Left lobe of liver (tissue), 2 donors: ENCODE measurements around the gene NOP14. TPM values are rescaled to one million over a fixed set of nuclear protein-coding genes. Genes with fewer than 3 reads are reported as not detected.
"Not testable (repeated sequence)": the region's sequence is repeated elsewhere in the genome, so short reads cannot be mapped to it uniquely, and the experiment has no call there.

Source experiments
- ATAC-seq: fragments of 200-7000 bp; cut with Tn5 transposase; one replicate; pipeline ENCODE4 v1.9.1; 2020; ENCODE audit warnings: mild to moderate bottlenecking, moderate library complexity
- DNase-seq: peaks from one replicate; pipeline ENCODE4 v3.0.0-alpha.2; 2020; ENCODE audit warnings: low spot score
- total RNA-seq: library from RNA; stranded (reverse); gene quantifications from one replicate; pipeline ENCODE4 v1.2.1, GENCODE V29; 2021
- donor health status: DM: no; HTN: no; CAD: no; lungs with moderate emphysema.
- donor health status: DM: no; HTN: yes; CAD: no.

NOP14 gene
- total RNA-seq, 1 donor from 2014 or later = 18.7 TPM

DNA sequence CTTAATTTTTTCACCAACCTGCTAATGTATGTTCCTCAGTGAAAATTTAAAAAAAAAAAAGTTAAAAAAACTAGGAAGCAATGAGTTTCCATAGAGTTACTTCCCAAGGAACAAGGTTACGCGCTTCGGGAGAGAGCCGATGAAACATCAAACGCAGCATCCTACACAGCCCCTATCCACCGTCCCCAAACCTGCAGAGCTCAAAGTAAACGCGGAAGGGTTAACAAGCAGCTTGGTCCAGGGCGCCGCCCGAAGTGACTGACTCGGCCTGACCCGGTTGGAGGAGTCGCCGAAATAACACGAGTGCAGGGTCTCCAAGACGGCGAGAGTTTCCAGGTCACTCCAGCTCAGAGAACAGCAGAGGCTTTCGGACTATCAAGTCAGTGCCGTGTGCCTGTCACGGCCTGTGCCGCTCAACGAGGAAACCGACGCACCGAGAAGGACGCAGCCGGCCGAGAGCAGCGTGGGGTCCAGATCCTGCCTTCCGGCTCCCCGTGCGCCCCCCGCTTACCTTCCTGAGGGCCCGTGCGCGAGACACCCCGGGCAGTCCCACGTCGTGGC, 512 bp downstream of the NOP14 start:
- no peak for DNase-seq

GRCh38 chr4:2961811-2962441, 1.3 kb downstream of the NOP14 start:
- ATAC-seq (peak; percentile 10), DNase-seq (no peak)

More for the DNA sequence above, 512 bp downstream of the NOP14 start:
- peak; percentile 44 for ATAC-seq

- no peak for DNase-seq
- ATAC-seq = no peak
Observed at GRCh38 chr4:2961421-2961810, 1.8 kb downstream of the NOP14 start.

DNA sequence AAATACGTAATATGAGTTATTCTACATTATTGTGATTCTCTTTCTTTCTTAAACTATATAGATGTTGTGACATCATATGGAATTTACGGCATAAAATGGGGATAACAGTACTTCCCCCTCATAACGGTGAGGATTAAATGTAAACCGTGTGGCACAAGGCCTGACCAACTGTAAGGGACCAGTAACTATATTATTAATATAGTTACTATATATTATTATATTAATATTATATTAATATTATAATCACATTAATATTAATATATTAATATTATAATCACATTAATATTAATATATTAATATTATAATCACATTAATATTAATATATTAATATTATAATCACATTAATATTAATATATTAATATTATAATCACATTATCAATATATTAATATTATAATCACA, 2.8 kb downstream of the NOP14 start:
- not testable (repeated sequence) for ATAC-seq, DNase-seq

DNA sequence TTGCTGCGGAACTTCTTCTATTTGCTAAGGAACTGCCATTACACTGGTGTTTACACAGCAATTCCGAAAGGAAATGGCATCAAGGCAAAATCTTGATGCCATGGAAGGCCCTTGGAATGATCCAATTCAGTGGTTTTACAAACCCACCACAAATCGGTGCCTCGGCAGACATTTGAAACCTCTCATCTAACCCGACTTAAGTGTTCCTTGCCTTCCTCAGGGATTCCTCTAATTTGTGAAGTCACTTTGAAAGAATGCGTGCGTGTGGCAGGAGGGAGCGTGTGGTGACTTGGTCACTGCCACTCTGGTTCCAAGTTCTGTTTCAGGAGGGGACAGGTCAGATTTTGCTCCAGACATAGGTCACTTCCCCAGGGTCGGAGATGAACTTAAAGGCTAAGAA, 4.8 kb downstream of the NOP14 start:
- ATAC-seq (no peak), DNase-seq (no peak)

- DNase-seq = not testable (repeated sequence)
Observed at GRCh38 chr4:2955186-2956044, 7.8 kb downstream of the NOP14 start.

DNA sequence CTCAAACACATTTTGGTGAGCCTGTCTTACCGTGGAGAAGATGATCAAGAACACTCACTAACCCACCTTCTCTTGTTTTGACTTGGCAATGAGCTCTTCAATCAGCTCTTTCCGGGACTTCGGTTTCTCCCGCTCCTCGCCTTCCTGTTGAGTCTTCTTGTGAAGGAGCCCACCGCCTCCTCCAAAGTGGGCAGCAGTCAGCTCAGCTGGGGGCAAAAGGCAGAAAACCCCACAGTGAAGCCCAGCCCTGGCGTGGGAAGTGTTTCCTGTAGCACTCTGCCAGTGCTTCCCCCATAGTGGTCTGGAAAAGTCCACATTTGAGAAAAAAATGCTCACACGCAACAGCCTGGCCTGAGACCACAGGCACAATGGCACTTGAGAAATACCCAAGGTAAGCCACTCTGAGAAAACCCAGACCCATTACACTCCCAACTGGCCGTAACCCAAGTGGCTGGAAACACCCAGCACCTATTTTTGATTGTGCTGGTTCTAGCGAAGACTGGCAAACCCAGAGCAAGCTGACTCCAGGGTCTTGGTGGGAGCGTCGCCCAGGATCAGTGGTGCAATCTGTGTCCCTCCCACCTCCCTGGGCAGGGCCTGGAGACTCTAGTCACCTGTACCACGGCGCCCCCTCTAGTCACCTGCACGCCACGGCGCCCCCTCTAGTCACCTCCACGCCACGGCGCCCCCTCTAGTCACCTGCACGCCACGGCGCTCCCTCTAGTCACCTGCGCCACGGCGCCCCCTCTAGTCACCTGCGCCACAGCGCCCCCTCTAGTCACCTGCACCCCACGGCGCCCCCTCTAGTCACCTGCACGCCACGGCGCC, 8.6 kb downstream of the NOP14 start:
- ATAC-seq (no peak), DNase-seq (peak; percentile 44)

More at GRCh38 chr4:2955186-2956044, 7.8 kb downstream of the NOP14 start:
- ATAC-seq = not testable (repeated sequence)

DNA sequence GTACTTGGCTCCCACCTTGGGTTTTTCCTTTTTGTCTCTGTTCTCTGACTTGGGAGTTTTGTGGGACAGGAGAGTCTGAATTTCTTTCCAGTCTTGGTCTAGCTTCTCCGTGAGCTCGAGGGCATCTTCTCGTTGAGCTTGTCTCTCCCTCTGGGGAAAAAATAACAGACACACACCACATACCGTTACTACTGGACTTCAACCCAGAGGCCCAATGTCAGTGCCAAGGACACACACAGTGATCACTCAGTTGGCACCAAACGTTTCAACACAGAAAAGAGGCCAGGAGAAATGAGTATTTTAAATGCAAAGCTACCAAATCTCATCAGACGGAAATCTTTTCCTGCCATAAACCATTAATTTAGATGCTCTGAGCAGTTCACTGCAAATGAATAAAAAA, 9.7 kb downstream of the NOP14 start:
- ATAC-seq (peak; percentile 83), DNase-seq (peak; percentile 83)

GRCh38 chr4:2950221-2950989, 12.8 kb downstream of the NOP14 start:
- DNase-seq (no peak), ATAC-seq (no peak)

GRCh38 chr4:2949782-2950125, 13.5 kb downstream of the NOP14 start:
- DNase-seq (no peak), ATAC-seq (no peak)

GRCh38 chr4:2948895-2949781, 14.1 kb downstream of the NOP14 start:
- peak; percentile 33 for ATAC-seq
- DNase-seq = no peak

DNA sequence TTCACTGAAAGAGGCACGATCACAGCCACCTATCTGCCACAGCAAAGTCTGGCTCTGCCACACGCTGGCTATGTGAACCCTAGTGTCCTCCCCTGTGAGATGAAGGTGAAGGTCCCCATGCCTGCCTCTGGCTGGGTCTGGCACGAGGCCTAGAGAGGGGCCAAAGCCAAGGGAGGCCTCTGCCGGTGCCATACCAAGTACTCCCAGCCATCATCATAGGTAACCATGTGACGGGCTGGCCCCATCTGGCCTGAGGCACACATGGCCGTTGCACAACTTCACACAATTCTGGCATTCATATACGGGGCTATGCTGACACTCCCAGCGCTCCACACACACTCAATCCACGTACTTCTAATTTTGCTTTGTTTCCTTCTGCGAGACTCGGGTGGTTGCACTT, 15.3 kb downstream of the NOP14 start:
- peak; percentile 80 for ATAC-seq
- peak; percentile 92 for DNase-seq

DNA sequence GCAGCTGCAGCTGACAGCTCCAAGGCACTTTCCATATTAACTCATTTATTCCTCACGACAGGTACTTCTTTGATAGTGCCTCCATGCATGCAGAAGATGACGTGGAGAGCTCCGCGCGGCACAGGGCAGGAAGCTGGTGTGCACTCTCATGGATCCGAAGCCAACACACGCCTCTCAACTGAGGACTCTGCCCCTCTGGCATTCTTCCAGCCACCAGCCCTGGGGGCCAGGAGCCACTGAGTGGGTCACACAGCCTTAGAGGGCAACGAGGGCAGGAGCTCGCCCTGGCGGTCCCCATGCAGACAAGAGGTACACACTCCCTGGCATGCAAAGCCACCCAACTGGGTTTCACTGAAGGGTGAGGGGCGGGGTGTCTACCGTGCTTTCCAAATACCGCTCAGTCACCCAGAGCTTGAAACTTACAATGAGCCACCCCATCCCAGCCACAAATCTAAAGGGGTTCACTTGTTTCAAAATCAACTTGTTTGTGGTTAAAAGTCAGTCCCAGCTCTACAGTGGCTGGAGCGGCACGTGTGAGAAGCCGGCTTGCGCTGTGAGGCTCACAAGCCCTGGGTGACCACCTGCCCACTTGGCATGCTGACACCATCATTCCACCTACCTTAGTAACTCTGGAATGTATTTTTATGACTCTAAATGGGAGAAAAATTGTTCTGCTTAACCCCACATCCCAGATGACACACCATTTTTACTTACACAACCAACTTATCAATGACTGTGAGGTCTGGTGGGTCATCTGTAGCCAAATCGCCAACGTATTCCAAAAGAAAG, 16.2 kb downstream of the NOP14 start:
- peak; percentile 75 for ATAC-seq
- peak; percentile 91 for DNase-seq

- peak; percentile 42 for DNase-seq
- not testable (repeated sequence) for ATAC-seq
Observed at GRCh38 chr4:2945619-2946604, 17.3 kb downstream of the NOP14 start.

DNA sequence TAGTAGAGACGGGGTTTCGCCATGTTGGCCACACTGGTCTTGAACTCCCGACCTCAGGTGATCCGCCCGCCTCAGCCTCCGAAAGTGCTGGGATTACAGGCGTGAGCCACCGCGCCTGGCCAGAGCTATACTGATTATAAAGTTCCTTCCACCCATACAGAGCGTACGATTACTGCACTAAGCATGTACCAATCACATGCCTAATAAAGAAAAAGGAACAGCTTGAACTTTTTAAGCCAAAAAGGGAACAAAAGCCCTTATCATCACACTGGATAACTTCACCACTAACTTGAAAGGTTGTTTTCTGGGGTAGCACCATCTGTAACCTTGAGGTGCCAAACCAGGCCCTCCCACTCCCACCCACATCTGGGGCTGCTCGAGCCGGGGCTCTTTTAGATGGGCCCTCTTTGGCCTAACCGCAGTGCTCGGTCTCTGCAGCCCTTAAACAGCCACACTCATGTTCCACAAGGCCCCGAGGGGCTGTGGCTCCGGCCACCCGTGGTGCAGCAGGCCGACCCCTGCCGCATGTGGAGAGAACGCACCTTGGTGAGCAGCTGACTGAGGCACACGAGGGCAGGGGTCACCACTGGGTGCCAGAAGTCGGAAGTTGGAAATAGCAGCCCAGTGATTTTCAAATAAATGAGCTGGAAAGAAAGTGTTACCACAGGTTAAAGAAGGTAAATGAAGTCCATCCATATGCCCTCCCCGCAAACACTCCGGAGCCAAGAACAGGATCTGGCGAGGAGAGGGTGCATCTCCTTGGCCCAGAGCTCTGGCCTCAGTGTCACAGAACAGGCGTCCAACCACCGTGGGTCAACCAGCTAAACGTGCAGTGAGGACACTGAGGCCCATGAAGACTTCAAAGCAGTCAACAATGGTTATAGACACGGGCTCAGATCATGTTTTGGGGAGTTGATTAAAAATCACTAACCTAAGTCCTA, 18.4 kb downstream of the NOP14 start:
- no peak for DNase-seq
- ATAC-seq = no peak

GRCh38 chr4:2944091-2944482, 19.1 kb downstream of the NOP14 start:
- no peak for ATAC-seq
- DNase-seq = no peak
